Dermis blood vessel endothelial cell (primary cell): ENCODE results near the gene PIK3C2A. TPM values are rescaled to one million over a fixed set of nuclear protein-coding genes. Genes with fewer than 3 reads are reported as not detected.

ENCODE experiments used
- total RNA-seq: library from RNA; depleted of rRNA; stranded (reverse); fragments of >200 nt; gene quantifications from 2 replicates; pipeline ENCODE4 v1.2.3, GENCODE V29; 2014

The PIK3C2A gene
- total RNA-seq, 1 donor from 2014 or later, result 91.9 TPM

Other genes with a start within 250 kb of the PIK3C2A start
- gene PLEKHA7, start 193.6 kb downstream of the PIK3C2A start, total RNA-seq, result 4.3 and 6.4 TPM in 2 replicates
- gene RPS13, start 130.3 kb downstream of the PIK3C2A start, total RNA-seq, result 753 and 1,143 TPM in 2 replicates
- gene NUCB2, start 68.8 kb upstream of the PIK3C2A start, total RNA-seq, result 57.2 and 77.1 TPM in 2 replicates
- 0.85 and 2.7 TPM in 2 replicates for gene NCR3LG1, start 143.8 kb upstream of the PIK3C2A start, total RNA-seq
- 0.65 and 3.6 TPM in 2 replicates for gene KCNJ11, start 180.7 kb upstream of the PIK3C2A start, total RNA-seq